HEK293T (cell line): ENCODE measurements around the gene RNF34.
"Not testable (repeated sequence)": the region's sequence is repeated elsewhere in the genome, so short reads cannot be mapped to it uniquely, and the experiment has no call there.

Experiments used
- ELF4 ChIP-seq: fragments of 450-650 bp; IDR thresholded peaks from 2 replicates; pipeline ENCODE4 v1.6.1; 2017; ENCODE audit warnings: antibody characterized with exemption
- FOXA1 ChIP-seq: fragments of 450-650 bp; IDR thresholded peaks from 2 replicates; pipeline ENCODE4 v1.6.1; 2016; ENCODE audit warnings: mild to moderate bottlenecking
- FOXK2 ChIP-seq: fragments of 450-650 bp; IDR thresholded peaks from 2 replicates; pipeline ENCODE4 v1.6.1; 2016; ENCODE audit warnings: mild to moderate bottlenecking
- FOXM1 ChIP-seq: fragments of 450-650 bp; IDR thresholded peaks from 2 replicates; pipeline ENCODE4 v1.6.1; 2017; ENCODE audit warnings: mild to moderate bottlenecking, borderline replicate concordance
- HDGF ChIP-seq: fragments of 450-650 bp; IDR thresholded peaks from 2 replicates; pipeline ENCODE4 v1.6.1; 2017; ENCODE audit warnings: antibody characterized with exemption, borderline replicate concordance
- NFRKB ChIP-seq: fragments of 450-650 bp; IDR thresholded peaks from 2 replicates; pipeline ENCODE4 v1.6.1; 2016; ENCODE audit warnings: mild to moderate bottlenecking, moderate library complexity
- PKNOX1 ChIP-seq: fragments of 450-650 bp; IDR thresholded peaks from 2 replicates; pipeline ENCODE4 v1.6.1; 2016
- SP1 ChIP-seq: fragments of 450-650 bp; IDR thresholded peaks from 2 replicates; pipeline ENCODE4 v1.6.1; 2017
- SUZ12 ChIP-seq: fragments of 450-650 bp; IDR thresholded peaks from 2 replicates; pipeline ENCODE4 v1.6.1; 2016; ENCODE audit warnings: mild to moderate bottlenecking
- TARDBP ChIP-seq: fragments of 450-650 bp; IDR thresholded peaks from 2 replicates; pipeline ENCODE4 v1.6.1; 2016
- ZNF384 ChIP-seq: fragments of 450-650 bp; IDR thresholded peaks from 2 replicates; pipeline ENCODE4 v1.6.1; 2016

- TF ChIP-seq TARDBP, SUZ12, FOXA1, PKNOX1, FOXK2, ZNF384, FOXM1, NFRKB, ELF4, HDGF, SP1: not testable (repeated sequence)
These were observed 15.0 kb upstream of the RNF34 start for GRCh38 chr12:121384891-121385290.
